SHP77 (cell line): ENCODE data around the gene TEKT5.
"Not testable (repeated sequence)": the region's sequence is repeated elsewhere in the genome, so short reads cannot be mapped to it uniquely, and the experiment has no call there.

Source experiments
- DNase-seq, 2 experiments: peaks; one replicate each; lab custom pipeline; 2025; lab: John Stamatoyannopoulos, UW

TEKT5 gene

DNA sequence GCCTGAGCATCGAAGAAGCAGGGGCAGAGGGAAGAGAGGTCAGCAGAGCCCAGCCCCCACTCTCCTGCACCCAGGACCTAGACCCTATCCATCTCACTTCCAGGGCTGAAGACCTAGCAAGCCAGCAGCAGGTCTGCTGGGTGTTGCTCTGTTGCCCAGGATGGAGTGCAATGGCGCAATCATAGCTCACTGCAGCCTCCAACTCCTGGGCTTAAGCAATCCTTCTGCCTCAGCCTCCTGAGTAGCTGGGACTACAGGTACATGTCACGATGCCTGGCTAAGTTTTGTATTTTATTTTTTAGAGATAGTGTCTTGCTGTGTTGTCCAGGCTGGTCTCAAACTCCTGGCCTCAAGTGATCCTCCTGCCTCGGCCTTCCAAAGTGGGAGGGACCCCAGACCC, 61.3 kb downstream of the TEKT5 start:
- not testable (repeated sequence) for DNase-seq

DNA sequence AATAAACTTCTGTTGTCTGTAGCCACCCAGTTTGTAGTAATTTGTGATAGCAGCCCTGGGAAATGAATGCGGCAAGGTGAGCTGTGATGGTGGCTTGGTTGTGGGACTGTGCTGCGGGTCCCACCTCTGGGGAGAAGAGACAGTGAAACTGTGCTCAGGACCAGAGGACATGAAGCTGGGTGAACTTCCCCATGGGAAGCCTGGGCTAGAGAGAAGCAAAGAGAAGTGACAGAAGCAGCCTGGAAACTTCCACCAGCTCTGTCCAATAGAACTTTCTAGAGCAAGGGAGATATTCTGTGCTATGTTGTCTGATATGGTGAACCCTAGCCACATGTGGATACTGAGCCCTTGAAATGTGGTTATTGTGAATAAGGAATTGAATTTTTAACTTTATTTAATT, 62.8 kb downstream of the TEKT5 start:
- no peak for DNase-seq

DNA sequence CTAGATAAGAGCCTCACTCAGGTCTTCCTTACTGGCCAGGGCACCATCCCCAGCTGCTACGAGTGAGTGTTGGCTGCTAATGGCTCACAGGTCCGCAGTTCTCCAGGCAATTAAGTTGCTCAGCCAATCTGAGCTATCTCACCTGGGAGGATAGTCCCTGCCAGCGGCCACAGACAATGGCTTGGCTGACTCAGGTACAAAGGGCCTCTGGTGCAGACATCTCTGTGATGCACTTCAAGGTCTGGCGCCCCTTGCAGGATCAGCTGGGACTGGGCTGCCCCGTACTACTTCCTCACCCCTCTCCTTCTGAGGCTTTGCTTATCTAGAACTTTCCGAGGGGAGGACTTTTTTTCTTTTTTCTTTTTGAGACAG, 65.2 kb downstream of the TEKT5 start:
- DNase-seq: no peak

DNA sequence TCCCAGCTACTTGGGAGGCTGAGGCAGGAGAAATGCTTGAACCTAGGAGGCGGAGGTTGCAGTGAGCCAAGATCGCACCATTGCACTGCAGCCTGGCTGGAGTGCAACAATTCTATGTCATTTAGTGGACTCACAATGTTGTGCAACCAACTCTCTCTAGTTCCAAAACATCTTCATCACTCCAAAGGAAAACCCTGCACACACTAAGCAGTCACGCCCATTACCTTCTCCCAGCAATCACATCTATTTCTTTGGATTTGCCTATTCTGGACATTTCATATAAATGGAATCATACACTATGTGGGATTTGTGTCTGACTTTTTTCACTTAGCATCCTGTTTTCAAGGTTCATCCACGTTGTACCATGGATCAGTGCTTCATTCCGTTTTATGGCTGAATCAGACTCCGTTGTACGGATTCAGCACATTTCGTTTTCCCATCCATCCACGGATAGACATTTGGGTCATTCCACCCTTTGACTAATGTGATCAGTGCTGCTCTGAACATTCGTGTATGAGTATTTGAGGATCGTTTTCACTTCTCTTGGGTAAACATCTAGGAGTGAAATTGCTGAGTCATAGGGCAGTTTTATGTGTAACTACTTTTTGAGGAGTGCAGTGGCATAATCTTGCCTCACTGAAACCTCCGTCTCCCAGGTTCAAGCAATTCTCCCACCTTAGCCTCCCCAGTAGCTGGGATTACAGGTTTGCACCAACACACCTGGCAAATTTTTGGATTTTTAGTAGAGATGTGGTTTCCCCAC, 69.0 kb downstream of the TEKT5 start:
- no peak for DNase-seq

DNA sequence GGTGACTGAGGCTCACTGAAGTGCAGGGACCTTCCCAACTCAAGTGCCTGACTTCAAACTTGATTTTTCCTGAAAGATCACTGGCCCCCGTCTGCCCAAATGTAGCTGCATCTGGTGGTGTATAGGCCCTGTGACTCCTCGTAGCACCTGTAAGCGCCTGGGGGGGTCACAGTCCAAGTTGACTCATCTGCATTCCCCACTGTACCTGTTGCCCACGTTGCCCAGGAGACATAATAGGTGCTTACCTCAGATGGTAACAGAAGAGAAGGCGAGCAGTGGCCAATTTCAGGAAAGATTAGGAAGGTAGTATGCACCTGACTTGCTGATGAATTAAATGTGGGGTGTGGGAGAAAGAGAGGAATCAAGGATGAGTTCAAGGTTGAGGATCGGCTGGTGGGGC, 70.2 kb downstream of the TEKT5 start:
- no peak for DNase-seq

DNA sequence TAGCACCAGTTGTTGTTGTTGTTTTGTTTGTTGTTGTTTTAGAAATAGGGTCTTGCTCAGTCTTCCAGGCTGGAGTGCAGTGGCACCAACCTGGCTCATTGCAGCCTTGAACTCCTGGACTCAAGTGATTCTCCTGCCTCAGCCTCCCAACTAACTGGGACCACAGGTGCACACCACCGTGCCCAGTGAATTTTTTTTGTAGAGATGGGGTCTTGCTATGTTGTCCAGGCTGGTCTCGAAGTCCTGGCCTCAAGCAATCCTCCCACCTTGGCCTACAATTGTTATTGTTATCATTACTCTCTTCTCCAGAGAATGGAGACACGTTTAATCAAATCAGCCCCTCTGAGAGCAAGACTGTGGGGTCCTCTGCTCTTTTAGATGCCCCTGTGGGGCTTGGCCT, 71.7 kb downstream of the TEKT5 start:
- DNase-seq: no peak

DNA sequence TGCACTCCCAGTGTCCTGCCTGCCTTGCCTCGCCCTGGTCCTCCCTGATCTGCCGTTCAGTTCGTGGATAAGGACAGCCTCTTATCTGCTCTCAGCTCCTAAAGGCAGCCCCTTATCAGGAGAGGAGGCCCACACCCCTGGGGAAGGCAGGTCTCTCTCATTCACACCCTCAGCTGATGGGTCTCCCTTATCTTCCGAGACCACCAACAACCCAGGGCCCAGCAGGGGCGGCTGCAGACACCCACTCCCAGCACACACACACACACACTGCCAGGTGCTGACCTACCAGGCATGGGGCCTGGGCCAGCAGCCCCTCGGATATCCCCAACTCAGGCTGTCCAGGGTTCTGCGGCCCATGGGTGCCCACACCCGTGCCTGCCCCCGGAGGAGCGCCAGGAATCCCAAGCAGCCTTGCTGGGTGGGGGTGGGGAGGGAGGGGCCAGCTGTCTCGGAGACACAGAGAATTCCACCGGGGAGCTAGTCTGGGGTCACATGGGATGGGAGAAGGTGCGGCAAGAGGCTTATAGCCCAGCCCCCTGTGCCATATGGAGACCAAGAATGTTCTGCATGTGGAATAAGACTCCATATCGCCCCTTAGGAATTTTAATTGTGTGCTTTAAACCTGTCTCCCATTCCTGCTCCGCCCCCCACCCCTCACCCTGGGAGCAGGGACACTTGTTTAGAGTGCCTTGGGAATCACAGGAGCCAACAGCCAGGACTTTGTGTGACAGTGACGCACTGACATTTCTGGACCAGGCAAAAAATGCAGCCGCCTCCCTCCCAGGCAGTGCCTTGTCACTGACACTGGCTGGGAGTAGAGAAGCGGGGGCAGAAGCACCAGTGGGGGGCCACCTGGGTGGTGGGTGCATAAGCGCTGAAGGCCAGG, 72.5 kb downstream of the TEKT5 start:
- DNase-seq: no peak

DNA sequence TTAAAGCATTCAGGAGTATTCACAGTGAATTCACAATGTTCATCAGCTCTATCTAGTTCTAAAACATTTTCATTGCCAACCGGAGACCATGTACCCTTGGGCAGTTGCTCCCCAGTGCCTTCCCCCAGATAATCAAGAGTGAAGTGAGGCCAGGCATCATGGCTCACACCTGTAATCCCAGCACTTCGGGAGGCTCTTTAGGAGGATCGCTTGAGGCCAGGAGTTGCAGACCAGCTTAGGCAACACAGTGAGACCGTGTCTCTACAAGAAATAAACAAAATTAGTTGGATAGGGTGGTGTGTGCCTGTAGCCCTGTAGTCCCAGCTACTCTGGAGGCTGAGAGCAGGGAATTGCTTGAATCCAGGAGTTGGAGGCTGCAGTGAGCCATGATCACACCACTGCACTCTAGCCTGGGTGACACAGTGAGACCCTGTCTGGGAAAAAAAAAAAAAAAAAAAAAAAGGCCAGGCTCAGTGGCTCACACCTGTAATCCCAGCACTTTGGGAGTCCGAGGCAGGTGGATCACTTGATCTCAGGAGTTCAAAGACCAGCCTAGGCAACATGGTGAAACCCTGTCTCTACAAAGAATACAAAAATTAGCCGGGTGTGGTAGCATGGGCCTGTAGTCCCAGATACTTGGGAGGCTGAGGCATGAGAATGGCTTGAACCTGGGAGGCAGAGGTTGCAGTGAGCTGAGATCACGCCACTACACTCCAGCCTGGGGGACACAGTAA, 73.3 kb downstream of the TEKT5 start:
- not testable (repeated sequence) for DNase-seq

DNA sequence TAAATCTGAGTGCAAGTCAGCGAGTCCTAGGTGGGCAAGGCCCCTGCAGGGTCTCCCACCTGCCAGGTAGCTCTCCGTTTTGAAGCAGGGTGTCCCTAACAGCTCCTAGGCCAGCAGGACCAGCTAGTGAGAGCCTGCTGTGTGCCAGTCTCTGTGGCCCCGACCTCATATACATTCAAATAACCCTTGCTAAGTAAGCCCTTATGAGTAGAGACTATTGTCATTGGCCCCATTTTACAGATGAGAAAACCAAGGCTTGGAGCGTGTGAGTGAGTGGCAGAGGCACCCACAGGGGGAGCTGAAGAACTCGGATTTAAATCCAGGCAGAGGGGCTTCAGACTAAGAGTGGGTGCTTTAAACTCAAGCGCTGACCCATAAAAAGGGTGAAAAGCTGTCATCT, 74.6 kb downstream of the TEKT5 start:
- no peak for DNase-seq

DNA sequence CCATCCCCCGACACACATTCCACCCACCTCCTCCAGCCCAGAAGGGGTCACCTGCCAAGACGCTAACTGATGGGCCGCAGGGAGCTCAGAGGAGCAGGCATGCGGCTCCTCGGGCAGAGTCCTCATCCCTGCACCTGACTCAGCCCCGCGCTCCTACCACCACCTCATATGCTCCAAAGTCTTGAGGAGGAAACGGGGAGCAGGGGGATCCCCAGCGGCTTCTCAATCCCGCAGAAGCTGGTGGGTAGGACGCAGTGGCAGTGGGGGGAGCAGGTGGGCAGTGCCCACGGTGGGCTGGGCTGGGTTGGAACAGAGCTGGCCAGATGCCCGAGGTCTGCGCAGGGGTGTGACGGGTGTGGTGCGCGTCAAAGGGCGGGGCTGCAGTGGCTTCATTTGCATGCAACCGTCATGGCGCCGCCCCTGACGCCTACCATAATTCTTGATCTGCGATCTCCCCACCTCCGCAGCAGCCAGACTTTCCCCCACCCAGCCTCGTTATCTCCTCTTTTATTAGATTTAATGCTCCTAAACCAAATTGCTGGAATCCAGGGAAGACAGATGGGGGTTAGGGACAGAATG, 75.4 kb downstream of the TEKT5 start:
- no peak for DNase-seq

DNA sequence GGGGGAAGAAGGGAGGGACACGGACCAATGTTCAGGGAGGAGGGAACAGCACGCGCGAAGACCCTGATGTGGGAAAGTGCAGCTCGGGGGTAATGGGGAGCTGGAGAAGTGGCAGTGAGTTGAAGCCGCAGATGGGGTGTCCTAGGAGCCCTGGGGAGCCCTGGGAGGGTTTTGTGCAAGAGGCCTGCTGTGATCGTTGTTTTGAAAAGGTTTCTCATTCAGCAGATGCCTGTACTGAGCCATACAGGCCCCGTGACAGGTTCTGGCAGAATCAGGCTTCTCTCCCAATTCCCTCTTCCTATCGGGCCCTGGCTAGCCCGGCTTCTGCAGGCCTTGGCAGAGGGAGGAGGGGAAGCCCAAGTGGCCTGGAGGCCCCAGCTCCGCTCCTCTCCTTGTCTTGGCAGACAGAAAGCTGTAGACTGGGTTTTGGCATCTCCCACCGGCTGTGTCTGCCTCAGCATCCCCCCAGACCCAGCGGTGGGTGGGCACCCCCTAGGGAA, 76.0 kb downstream of the TEKT5 start:
- no peak for DNase-seq

DNA sequence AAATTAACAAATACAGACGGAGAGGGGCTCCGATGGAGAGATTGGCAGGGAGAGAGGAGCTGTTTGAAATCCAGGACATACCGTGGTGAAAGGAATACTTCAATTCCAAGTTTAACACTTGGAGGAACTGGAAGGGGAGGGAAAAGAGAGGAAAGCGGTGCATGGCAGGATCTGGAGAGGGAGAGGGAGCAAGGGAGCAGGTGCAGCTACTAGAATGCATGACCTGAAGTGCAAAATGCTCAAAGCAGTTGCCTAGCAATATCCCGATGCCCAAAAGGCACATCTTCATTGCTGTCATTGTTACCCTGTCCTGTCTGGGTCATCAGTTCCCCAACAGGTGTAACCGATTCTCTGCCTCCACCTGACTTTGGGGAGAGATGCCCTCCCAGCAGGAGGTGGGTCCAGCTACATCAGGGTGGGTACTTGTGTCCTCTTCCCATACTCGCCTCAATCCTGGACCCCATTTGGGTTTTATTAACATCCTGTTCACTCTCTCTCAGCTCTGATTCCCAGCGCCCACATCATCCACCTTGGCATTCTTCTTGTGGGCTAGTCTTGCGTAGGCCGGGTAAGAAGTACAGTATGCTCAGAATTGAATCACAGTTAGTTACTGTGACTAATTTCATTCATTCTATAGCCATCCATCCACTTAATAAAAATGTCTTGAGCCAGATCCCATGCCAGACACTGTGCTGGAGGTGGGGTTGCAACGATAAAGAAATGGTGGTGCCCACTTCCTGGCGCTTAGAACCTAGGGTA, 76.9 kb downstream of the TEKT5 start:
- DNase-seq: no peak

DNA sequence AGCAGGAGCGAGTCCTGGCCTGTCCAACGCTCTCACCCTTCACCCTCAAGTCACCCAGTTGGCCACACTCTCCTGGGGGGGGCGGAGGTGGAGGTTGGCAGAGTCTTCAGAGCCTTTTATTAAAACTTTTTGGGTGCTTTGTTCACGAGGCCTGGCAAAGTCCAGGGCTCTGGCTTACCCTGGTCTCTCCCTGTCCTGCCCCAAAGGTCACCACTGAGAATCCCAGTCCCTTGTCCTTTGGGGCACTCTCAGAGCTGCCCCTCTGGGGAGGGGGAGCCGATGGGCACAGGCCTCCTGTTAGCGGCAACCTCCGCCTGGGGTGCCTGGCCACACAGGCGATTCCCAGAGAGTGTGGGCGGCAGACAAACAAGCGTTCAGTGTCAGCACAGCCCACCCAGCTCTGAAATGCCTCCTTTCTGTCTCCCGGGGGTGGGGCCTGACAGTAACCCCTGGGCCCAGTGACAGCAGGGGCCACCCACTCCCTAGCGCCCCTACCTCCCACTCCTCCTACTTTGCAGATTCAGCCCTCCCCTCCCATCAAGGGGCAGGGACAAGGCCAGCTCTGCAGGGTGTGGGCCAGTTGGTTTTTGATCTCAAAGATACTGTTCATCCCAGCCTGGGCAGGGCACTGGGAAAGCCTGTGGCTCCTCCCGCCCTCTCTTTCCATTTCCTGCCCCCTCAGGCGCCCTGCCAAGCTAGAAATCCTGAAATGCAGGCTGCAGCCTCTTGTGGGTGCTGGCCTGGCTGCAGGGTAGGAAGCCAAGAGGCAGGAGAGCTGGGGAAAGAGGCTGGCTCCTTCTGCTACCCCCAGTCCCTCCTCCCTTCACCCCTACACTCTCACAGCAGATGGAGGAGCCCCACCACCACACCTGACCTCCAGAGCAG, 77.7 kb downstream of the TEKT5 start:
- DNase-seq: no peak

DNA sequence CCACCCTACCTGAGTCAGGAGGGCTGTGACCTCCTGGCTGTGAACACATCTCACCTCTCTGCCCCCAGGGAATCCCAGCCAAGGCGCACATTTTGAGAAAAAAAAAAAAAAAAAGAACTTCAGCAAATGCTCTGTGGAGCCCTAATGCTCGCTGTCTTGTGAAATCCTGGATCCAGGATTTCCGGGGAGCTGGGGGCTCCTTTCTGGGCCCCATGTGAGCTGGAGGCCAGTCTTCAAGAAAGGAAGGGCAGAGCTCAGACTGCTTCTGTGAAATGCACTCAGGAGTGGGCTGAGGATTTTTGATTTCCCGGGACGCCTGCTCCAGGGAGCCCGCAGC, 78.3 kb downstream of the TEKT5 start:
- DNase-seq: no peak

DNA sequence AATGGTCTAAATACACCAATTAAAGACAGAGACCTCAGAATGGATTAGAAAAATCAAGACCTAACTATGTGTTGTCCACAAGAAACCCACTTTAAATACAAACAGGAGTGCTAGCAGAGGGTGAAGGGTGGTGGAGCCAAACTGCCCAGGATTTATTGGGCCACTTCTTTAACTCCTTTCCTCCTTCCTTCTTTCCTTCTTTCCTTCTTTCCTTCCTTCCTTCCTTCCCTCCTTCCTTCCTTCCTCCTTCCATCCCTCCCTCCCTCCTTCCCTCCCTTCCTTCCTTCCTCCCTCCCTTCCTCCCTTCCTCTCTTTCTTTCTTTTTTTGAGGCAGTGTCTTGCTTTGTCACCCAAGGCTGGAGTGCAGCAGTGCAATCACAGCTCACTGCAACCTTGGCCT, 80.0 kb downstream of the TEKT5 start:
- DNase-seq: no peak

DNA sequence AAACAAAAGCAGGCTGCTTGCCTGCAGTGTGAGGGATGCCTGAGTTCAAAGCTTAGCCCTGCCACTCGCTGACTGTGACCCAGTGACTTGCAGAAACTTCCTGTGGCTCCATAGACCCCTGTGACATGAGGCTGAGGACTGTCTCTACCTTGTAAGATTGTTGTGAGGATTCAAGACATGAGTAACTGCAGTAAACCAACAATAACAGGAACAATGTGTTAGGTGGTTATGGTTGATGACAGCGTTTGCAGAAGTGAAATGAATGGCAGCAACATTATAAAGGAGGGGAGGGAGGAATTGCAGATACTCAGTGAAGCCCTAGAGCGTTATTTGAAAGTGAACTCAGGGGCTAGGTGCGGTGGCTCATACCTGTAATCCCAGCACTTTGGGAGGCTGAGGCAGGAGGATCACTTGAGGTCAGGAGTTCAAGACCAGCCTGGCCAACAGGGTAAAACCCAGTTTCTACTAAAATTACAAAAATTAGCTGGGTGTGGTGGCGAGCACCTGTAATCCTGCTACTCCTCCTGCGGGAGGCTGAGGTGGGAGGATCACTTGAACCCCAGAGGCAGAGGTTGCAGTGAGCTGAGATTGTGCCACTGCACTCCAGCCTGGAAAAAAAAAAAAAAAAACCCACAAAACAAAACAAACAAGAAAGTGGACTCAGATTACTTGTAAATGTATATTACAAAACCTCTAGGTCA, 80.8 kb downstream of the TEKT5 start:
- DNase-seq: no peak

DNA sequence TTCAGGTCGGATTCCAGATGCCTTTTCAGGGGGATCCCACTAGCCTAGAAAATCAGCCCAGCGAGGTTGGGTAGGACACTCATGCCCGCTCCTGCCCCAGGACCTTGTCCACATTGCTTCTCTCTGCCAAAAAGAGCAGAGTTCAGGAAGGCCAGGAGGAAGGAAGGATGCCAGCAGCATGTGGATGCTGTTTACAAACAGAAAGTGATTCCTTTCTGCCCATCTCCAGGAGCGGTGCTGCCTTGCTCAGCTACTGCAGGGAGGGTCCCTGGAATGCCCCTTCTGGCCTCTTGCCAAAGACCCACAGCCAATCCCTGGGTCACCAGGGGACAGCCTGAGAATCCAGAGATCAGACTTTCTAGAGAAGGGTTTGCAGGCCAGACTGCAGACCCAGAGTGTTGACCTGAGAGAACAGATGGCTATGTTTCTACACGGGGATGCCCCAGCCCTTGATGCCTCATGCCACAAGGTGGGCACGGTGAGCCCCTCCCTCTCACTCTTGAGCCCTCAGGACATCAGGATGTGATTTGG, 82.0 kb downstream of the TEKT5 start:
- DNase-seq: no peak

DNA sequence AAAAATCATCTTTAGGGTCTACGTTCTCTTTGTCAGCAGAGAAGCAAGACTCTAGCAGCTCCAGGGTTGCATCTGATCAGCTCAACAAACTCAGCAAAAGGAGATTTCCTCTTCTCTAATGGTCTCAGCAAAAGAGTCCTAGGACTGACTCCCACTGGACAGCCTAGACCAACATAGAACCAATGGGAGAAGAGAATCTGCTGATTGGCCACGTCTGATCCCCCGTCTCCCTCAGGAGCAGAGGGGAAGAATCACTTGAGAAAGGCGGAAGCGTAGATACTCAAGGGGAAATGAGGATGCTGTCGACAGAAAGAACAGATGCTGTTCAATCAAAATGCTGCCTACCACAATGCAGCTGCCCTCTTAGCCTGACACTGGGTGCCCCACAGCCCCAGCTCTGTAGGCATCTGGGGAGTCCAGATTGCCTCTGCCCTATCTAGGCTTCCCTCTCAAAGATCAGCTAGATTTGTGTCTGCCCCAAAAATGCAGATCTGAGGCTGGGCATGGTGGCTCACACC, 82.8 kb downstream of the TEKT5 start:
- DNase-seq: no peak

DNA sequence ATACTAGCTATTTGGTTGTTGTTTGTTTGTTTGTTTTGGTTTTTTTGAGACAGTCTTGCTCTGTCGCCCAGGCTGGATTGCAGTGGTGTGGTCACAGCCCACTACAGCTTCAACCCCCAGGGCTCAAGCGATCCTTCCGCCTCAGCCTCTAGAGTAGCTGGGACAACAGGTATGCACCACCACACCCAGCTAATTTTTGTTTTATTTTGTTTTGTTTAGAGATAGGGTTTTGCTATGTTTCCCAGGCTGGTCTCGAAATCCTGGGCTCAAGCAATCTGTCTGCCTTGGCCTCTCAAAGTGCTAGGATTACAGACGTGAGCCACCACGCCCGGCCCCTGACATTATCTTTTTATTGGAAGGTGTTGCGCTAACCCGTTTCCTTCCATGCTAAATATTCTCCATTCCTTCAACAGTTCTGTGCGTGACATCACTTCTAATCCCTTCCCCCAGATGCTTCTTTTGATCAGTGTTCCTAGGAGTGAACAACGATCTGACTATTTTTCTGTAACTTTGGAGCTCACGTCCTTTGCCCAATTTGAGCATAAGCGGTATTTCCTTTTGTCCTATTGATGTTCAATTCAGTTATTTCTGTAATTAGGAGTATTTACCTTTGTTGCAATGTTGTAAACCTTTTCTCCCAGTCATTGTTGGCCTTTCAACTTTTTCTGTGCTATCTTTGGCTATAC, 84.1 kb downstream of the TEKT5 start:
- no peak for DNase-seq
